Fibroblast of skin of scalp (primary cell): ENCODE data around the gene GALNTL6.

Experiments used
- DNase-seq: peaks from one replicate; pipeline ENCODE4 v3.0.0-alpha.2; 2013

The GALNTL6 gene

GRCh38 chr4:172573899-172574298 is 760.7 kb downstream of the GALNTL6 start:
- DNase-seq = no peak

- DNase-seq = no peak
Measured at GRCh38 chr4:172578712-172579111, 765.5 kb downstream of the GALNTL6 start.

- DNase-seq = no peak
Measured at GRCh38 chr4:172584816-172585215, 771.6 kb downstream of the GALNTL6 start.

- no peak for DNase-seq
Measured at GRCh38 chr4:172596206-172596605, 783.0 kb downstream of the GALNTL6 start.

GRCh38 chr4:172599554-172599953 is 786.4 kb downstream of the GALNTL6 start:
- no peak for DNase-seq

- no peak for DNase-seq
Measured at GRCh38 chr4:172601195-172601594, 788.0 kb downstream of the GALNTL6 start.

GRCh38 chr4:172619218-172619617 is 806.0 kb downstream of the GALNTL6 start:
- no peak for DNase-seq

GRCh38 chr4:172619798-172620197 is 806.6 kb downstream of the GALNTL6 start:
- DNase-seq = no peak

GRCh38 chr4:172628263-172628662 is 815.1 kb downstream of the GALNTL6 start:
- no peak for DNase-seq

GRCh38 chr4:172630280-172630679 is 817.1 kb downstream of the GALNTL6 start:
- no peak for DNase-seq

GRCh38 chr4:172631832-172632231 is 818.6 kb downstream of the GALNTL6 start:
- DNase-seq = no peak

GRCh38 chr4:172648471-172648870 is 835.3 kb downstream of the GALNTL6 start:
- no peak for DNase-seq

- no peak for DNase-seq
Measured at GRCh38 chr4:172649143-172649542, 835.9 kb downstream of the GALNTL6 start.

- DNase-seq = no peak
Measured at GRCh38 chr4:172650758-172651530, 837.7 kb downstream of the GALNTL6 start.

GRCh38 chr4:172651961-172652360 is 838.8 kb downstream of the GALNTL6 start:
- no peak for DNase-seq

- DNase-seq = no peak
Measured at GRCh38 chr4:172652369-172652768, 839.2 kb downstream of the GALNTL6 start.

- DNase-seq = no peak
Measured at GRCh38 chr4:172653676-172654075, 840.5 kb downstream of the GALNTL6 start.

GRCh38 chr4:172654457-172654856 is 841.3 kb downstream of the GALNTL6 start:
- DNase-seq = no peak

- DNase-seq = no peak
Measured at GRCh38 chr4:172656055-172656454, 842.9 kb downstream of the GALNTL6 start.

- no peak for DNase-seq
Measured at GRCh38 chr4:172657081-172657480, 843.9 kb downstream of the GALNTL6 start.

- no peak for DNase-seq
Measured at GRCh38 chr4:172660251-172660650, 847.0 kb downstream of the GALNTL6 start.

GRCh38 chr4:172662113-172662512 is 848.9 kb downstream of the GALNTL6 start:
- DNase-seq = no peak

- DNase-seq = no peak
Measured at GRCh38 chr4:172666711-172667368, 853.6 kb downstream of the GALNTL6 start.

GRCh38 chr4:172674811-172675210 is 861.6 kb downstream of the GALNTL6 start:
- DNase-seq = no peak
